Stimulated activated CD8-positive, alpha-beta memory T cell treated with anti-CD3 and anti-CD28 coated beads, Interleukin-4, amount 100 ng/mL, for 24 hours (primary cell): ENCODE results near the gene SEMA5B.

Source experiments
- DNase-seq: peaks from one replicate; pipeline ENCODE4 v3.0.0-alpha.2; 2020; ENCODE audit warnings: low read depth

SEMA5B gene

GRCh38 chr3:123027292-123028232 is at the start of gene SEMA5B:
Gene SEMA5B (minus strand): TSS chr3:123027763. CDS start chr3:122961263, 66,500 bp downstream.
- no peak for DNase-seq

- no peak for DNase-seq
Measured at GRCh38 chr3:123076496-123077418, 49.2 kb upstream of the SEMA5B start.

- no peak for DNase-seq
Measured at GRCh38 chr3:123076112-123076495, 48.5 kb upstream of the SEMA5B start.

GRCh38 chr3:123075359-123075758 is 47.8 kb upstream of the SEMA5B start:
- DNase-seq = no peak

GRCh38 chr3:123072564-123072963 is 45.0 kb upstream of the SEMA5B start:
- DNase-seq = no peak

GRCh38 chr3:123072152-123072551 is 44.6 kb upstream of the SEMA5B start:
- no peak for DNase-seq

- no peak for DNase-seq
Measured at GRCh38 chr3:123071581-123071980, 44.0 kb upstream of the SEMA5B start.

GRCh38 chr3:123071146-123071545 is 43.6 kb upstream of the SEMA5B start:
- DNase-seq = no peak

GRCh38 chr3:123070510-123070909 is 42.9 kb upstream of the SEMA5B start:
- DNase-seq = no peak

- DNase-seq = no peak
Measured at GRCh38 chr3:123068601-123069381, 41.2 kb upstream of the SEMA5B start.

- peak; percentile 17 for DNase-seq
Measured at GRCh38 chr3:123067689-123068600, 40.4 kb upstream of the SEMA5B start.

- DNase-seq = peak; percentile 72
Measured at GRCh38 chr3:123066896-123067688, 39.5 kb upstream of the SEMA5B start, which contains the start of gene PDIA5. Gene PDIA5 (plus strand): TSS chr3:123067025. CDS start chr3:123067165, 140 bp downstream.

GRCh38 chr3:123066599-123066895 is 39.0 kb upstream of the SEMA5B start:
- DNase-seq = no peak

GRCh38 chr3:123064914-123065313 is 37.4 kb upstream of the SEMA5B start:
- no peak for DNase-seq

GRCh38 chr3:123064506-123064905 is 36.9 kb upstream of the SEMA5B start:
- no peak for DNase-seq

- no peak for DNase-seq
Measured at GRCh38 chr3:123063034-123063433, 35.5 kb upstream of the SEMA5B start.

GRCh38 chr3:123061856-123062255 is 34.3 kb upstream of the SEMA5B start:
- DNase-seq = no peak

- DNase-seq = no peak
Measured at GRCh38 chr3:123060054-123060453, 32.5 kb upstream of the SEMA5B start.

GRCh38 chr3:123058505-123058904 is 30.9 kb upstream of the SEMA5B start:
- DNase-seq = no peak

- no peak for DNase-seq
Measured at GRCh38 chr3:123055352-123055751, 27.8 kb upstream of the SEMA5B start.
